HCT116 (cell line): ENCODE data around the gene PLEKHA6. TPM values are rescaled to one million over a fixed set of nuclear protein-coding genes. Genes with fewer than 3 reads are reported as not detected.

Experiments used
- ATAC-seq: fragments of 200-7000 bp; cut with Tn5 transposase; 2 replicates; pipeline ENCODE4 v1.9.1; 2020; ENCODE audit warnings: mild to moderate bottlenecking, moderate library complexity
- BruUV-seq: library from RNA; stranded (reverse); fragments of 400-500 nt; replicated peaks from 2 replicates; lab custom pipeline; 2021; lab: Mats Ljungman, UMichigan
- CTCF ChIA-PET: fragments of 300-600 bp; sonication (Branson Sonifier 250); formaldehyde crosslinking; loops from one replicate; lab custom pipeline; 2021; ENCODE audit warnings: antibody characterized with exemption; lab: Charles Lee
- POLR2A ChIA-PET: fragments of 300-600, 350-600 bp; sonication (Branson Sonifier 250); formaldehyde crosslinking; loops from one replicate; lab custom pipeline; 2021; ENCODE audit warnings: antibody characterized with exemption; lab: Charles Lee
- RAD21 ChIA-PET, 2 experiments: fragments of 300-600 bp; sonication (Branson Sonifier 250); formaldehyde crosslinking; loops; one replicate each; lab custom pipeline; 2023; ENCODE audit warnings: low total read pairs in 2 of 2; ENCODE audit not compliant: uncharacterized antibody in 2 of 2, unreplicated experiment in 2 of 2, low non-redundant PET in 1 of 2; lab: Charles Lee
- DNase-seq: peaks from one replicate; pipeline ENCODE4 v3.0.0-alpha.2; 2010; ENCODE audit warnings: low read depth, low spot score
- H2AFZ ChIP-seq: fragments of 200-600 bp; shearing (Covaris generic), sonication (generic); 2 replicates; pipeline ENCODE4 v1.6.1; 2017; ENCODE audit warnings: low read depth, mixed run types, mixed read lengths, antibody characterized with exemption, low read length; ENCODE audit not compliant: poor library complexity, severe bottlenecking
- H3K27ac ChIP-seq: 2 replicates; pipeline ENCODE4 v1.5.1; 2012; ENCODE audit warnings: low read depth, low read length
- H3K27me3 ChIP-seq: fragments of 200-600 bp; sonication (generic); 2 replicates; pipeline ENCODE4 v1.6.1; 2016; ENCODE audit warnings: mixed run types, low read length, mixed read lengths; ENCODE audit not compliant: insufficient read depth
- H3K36me3 ChIP-seq, 2 experiments: fragments of 200-500 bp in 1 of 2; fragments of 200-600 bp in 1 of 2; sonication (Bioruptor generic) in 1 of 2; sonication (generic) in 1 of 2; 2 replicates each; pipeline versions ENCODE4 v1.5.1 to v1.6.1; 2014 to 2016; ENCODE audit warnings: low read length in 2 of 2, inconsistent platforms in 1 of 2, mixed read lengths in 1 of 2, mixed run types in 1 of 2; ENCODE audit not compliant: insufficient read depth in 2 of 2, control insufficient read depth in 1 of 2
- H3K4me1 ChIP-seq, 2 experiments: fragments of 200-600 bp in 1 of 2; sonication (generic) in 1 of 2; 2 replicates each; pipeline versions ENCODE4 v1.5.1 to v1.6.1; 2012 to 2017; ENCODE audit warnings: low read length in 2 of 2, inconsistent platforms in 1 of 2, mild to moderate bottlenecking in 1 of 2, mixed read lengths in 1 of 2, mixed run types in 1 of 2, moderate library complexity in 1 of 2; ENCODE audit not compliant: insufficient read depth in 2 of 2, control insufficient read depth in 1 of 2
- H3K4me2 ChIP-seq: fragments of 200-600 bp; sonication (generic); 2 replicates; pipeline ENCODE4 v1.6.1; 2017; ENCODE audit warnings: mixed run types, low read length, mixed read lengths
- H3K4me3 ChIP-seq, 2 experiments: fragments of 200-600 bp in 1 of 2; sonication (generic) in 1 of 2; replicated peaks in 1 of 2; 2 replicates each; pipeline ENCODE4 v1.5.1; 2011 to 2016; ENCODE audit warnings: low read length in 2 of 2, control low read depth in 1 of 2, low read depth in 1 of 2, mild to moderate bottlenecking in 1 of 2, mixed read lengths in 1 of 2, mixed run types in 1 of 2
- H3K79me2 ChIP-seq: fragments of 200-600 bp; sonication (generic); 2 replicates; pipeline ENCODE4 v1.6.1; 2017; ENCODE audit warnings: mild to moderate bottlenecking, mixed run types, low read length, moderate library complexity, mixed read lengths; ENCODE audit not compliant: insufficient read depth
- H3K9ac ChIP-seq: fragments of 200-600 bp; sonication (generic); 2 replicates; pipeline ENCODE4 v1.6.1; 2016; ENCODE audit warnings: low read length, mixed read lengths
- H3K9me2 ChIP-seq: fragments of 200-600 bp; sonication (generic), shearing (Covaris generic); 2 replicates; pipeline ENCODE4 v1.6.1; 2017; ENCODE audit warnings: mixed run types, mild to moderate bottlenecking, moderate library complexity; ENCODE audit not compliant: insufficient read depth
- H3K9me3 ChIP-seq, 2 experiments: fragments of 200-500 bp in 1 of 2; fragments of 200-600 bp in 1 of 2; sonication (Bioruptor generic) in 1 of 2; sonication (generic) in 1 of 2; 2 replicates each; pipeline ENCODE4 v1.6.1; 2014 to 2017; ENCODE audit warnings: low read length in 2 of 2, mixed read lengths in 2 of 2, inconsistent platforms in 1 of 2, low read depth in 1 of 2, mild to moderate bottlenecking in 1 of 2, mixed run types in 1 of 2, moderate library complexity in 1 of 2; ENCODE audit not compliant: control insufficient read depth in 1 of 2, insufficient read depth in 1 of 2
- H4K20me1 ChIP-seq: fragments of 200-600 bp; sonication (generic), shearing (Covaris generic); 2 replicates; pipeline ENCODE4 v1.6.1; 2017; ENCODE audit warnings: mixed run types, mild to moderate bottlenecking, moderate library complexity; ENCODE audit not compliant: insufficient read depth
- CBX3 ChIP-seq: IDR thresholded peaks from 2 replicates; pipeline ENCODE4 v1.6.1; 2012; ENCODE audit warnings: low read depth
- CEBPB ChIP-seq: IDR thresholded peaks from 2 replicates; pipeline ENCODE4 v1.6.1; 2012; ENCODE audit warnings: low read depth
- ELF1 ChIP-seq: IDR thresholded peaks from 2 replicates; pipeline ENCODE4 v1.6.1; 2012; ENCODE audit warnings: low read depth, borderline replicate concordance
- EZH2 ChIP-seq: fragments of 200-600 bp; sonication (generic); IDR thresholded peaks from 2 replicates; pipeline ENCODE4 v1.6.1; 2017; ENCODE audit warnings: antibody characterized with exemption, mixed run types
- EZH2phosphoT487 ChIP-seq: fragments of 200-600 bp; IDR thresholded peaks from 2 replicates; pipeline ENCODE4 v1.6.1; 2018; ENCODE audit warnings: antibody characterized with exemption, borderline replicate concordance
- FOSL1 ChIP-seq: IDR thresholded peaks from 2 replicates; pipeline ENCODE4 v1.6.1; 2012; ENCODE audit warnings: low read depth
- JUND ChIP-seq: IDR thresholded peaks from 2 replicates; pipeline ENCODE4 v1.6.1; 2012
- POLR2A ChIP-seq: IDR thresholded peaks from 2 replicates; pipeline ENCODE4 v1.7.0; 2011; ENCODE audit warnings: borderline replicate concordance; ENCODE audit not compliant: insufficient read depth, insufficient read length; ENCODE audit errors: extremely low read depth
- RAD21 ChIP-seq: IDR thresholded peaks from 2 replicates; pipeline ENCODE4 v1.6.1; 2012; ENCODE audit warnings: low read depth, mild to moderate bottlenecking
- SRF ChIP-seq: IDR thresholded peaks from 2 replicates; pipeline ENCODE4 v1.6.1; 2012; ENCODE audit warnings: low read depth
- TCF7L2 ChIP-seq: IDR thresholded peaks from 2 replicates; pipeline ENCODE4 v1.7.0; 2011; ENCODE audit warnings: borderline replicate concordance, inconsistent platforms; ENCODE audit not compliant: insufficient read depth, insufficient read length; ENCODE audit errors: extremely low read depth
- YY1 ChIP-seq: IDR thresholded peaks from 2 replicates; pipeline ENCODE4 v1.6.1; 2011; ENCODE audit warnings: low read length, low read depth, moderate library complexity, mild to moderate bottlenecking; ENCODE audit not compliant: insufficient replicate concordance; ENCODE audit errors: extremely low read depth
- intact Hi-C: fragments of 100-400 bp; cut with micrococcal nuclease; formaldehyde crosslinking; loops from 2 replicates; pipeline ENCODE4 v1.10.0; 2022
- total RNA-seq: library from RNA; stranded (reverse); gene quantifications from one replicate; pipeline ENCODE4 v1.2.1, GENCODE V29; 2021; ENCODE audit not compliant: unreplicated experiment

Gene PLEKHA6
- total RNA-seq, 1 experiment from 2014 or later, result 13.1 TPM

GRCh38 chr1:204408074-204408507 lies 48.4 kb upstream of the PLEKHA6 start:
- TF ChIP-seq JUND, result no peak
- TF ChIP-seq TCF7L2, result no peak
- TF ChIP-seq CBX3, result no peak
- no peak for TF ChIP-seq EZH2phosphoT487
- TF ChIP-seq, all 23 proteins: peak for 0
- Histone ChIP-seq H3K9me2 (no peaks in the 10 kb centered on the region), H3K27me3 (no peaks in the 10 kb centered on the region), H3K4me3 (0 out of 4 replicates have a peak overlapping the region, but pooled peaks have one; percentile 8 to 74), H3K27ac (no peak overlapping the region), H3K9me3 (no peaks in the 10 kb centered on the region), H3K9ac (no peak overlapping the region), H3K4me2 (peak overlapping the region; percentile 82), H3K79me2 (peaks cover 85% of the 10 kb centered on the region), H4K20me1 (peaks cover 33% of the 10 kb centered on the region), H3K36me3 (peaks cover 36 to 40% of the 10 kb centered on the region in 2 experiments), H2AFZ (no peak overlapping the region), H3K4me1 (peaks cover 25 to 36% of the 10 kb centered on the region in 2 experiments)
- RAD21 ChIA-PET, result no interaction called here
- ATAC-seq, result no peak
- POLR2A ChIA-PET, result interaction anchor here (0.5 to 2.8 kb wide), 3 partner anchors 9 to 100 kb away, joined by 3 to 9 read pairs (median 4); no protein-coding TSS in a partner anchor
- intact Hi-C loops, result no loop called here
- DNase-seq, result no peak
- CTCF ChIA-PET, result interaction anchor here (2.2 kb wide), 1 partner anchor 10 kb away, joined by 22 read pairs; no protein-coding TSS in a partner anchor
- no TSS peak for BruUV-seq

GRCh38 chr1:204407295-204407971 lies 47.7 kb upstream of the PLEKHA6 start:
- H3K9ac ChIP-seq, result no peak overlapping the region
- H3K36me3 ChIP-seq, result peaks cover 36 to 42% of the 10 kb centered on the region in 2 experiments
- H2AFZ ChIP-seq, result no peak overlapping the region
- H3K79me2 ChIP-seq, result peaks cover 92% of the 10 kb centered on the region
- peaks cover 25 to 34% of the 10 kb centered on the region in 2 experiments for H3K4me1 ChIP-seq
- BruUV-seq, result no TSS peak
- intact Hi-C loops, result no loop called here
- ChIA-PET POLR2A (interaction anchor here (0.5 to 2.8 kb wide), 3 partner anchors 9 to 99 kb away, joined by 3 to 9 read pairs (median 4); no protein-coding TSS in a partner anchor), CTCF (interaction anchor here (2.2 kb wide), 1 partner anchor 9 kb away, joined by 22 read pairs; no protein-coding TSS in a partner anchor), RAD21 (no interaction called here)
- H3K4me2 ChIP-seq, result peak overlapping the region; percentile 82; the same call in 1 of the 2 replicates
- no peaks in the 10 kb centered on the region for H3K9me2 ChIP-seq
- H3K27ac ChIP-seq, result no peak overlapping the region
- ATAC-seq, result no peak
- DNase-seq, result no peak
- no peak overlapping the region for H3K4me3 ChIP-seq
- H3K9me3 ChIP-seq, result no peaks in the 10 kb centered on the region
- peaks cover 33% of the 10 kb centered on the region for H4K20me1 ChIP-seq
- TF ChIP-seq CBX3 (no peak), EZH2phosphoT487 (no peak), FOSL1 (no peak), EZH2 (no peak), CEBPB (no peak), SRF (no peak), RAD21 (no peak), YY1 (no peak), TCF7L2 (no peak), ELF1 (no peak), POLR2A (no peak)
- H3K27me3 ChIP-seq, result no peaks in the 10 kb centered on the region
